K562 (cell line): ENCODE measurements around the gene SLC4A1. TPM values are rescaled to one million over a fixed set of nuclear protein-coding genes. Genes with fewer than 3 reads are reported as not detected.

ENCODE experiments used
- BCLAF1 ChIP-seq, 2 experiments: fragments of 450-650 bp in 1 of 2; IDR thresholded peaks; 2 replicates each; pipeline ENCODE4 v1.6.1; 2011 to 2017; ENCODE audit warnings: low read depth in 2 of 2, antibody characterized with exemption in 1 of 2, borderline replicate concordance in 1 of 2, low read length in 1 of 2, mild to moderate bottlenecking in 1 of 2, mixed read lengths in 1 of 2; ENCODE audit not compliant: control insufficient read depth in 1 of 2
- EP300 ChIP-seq: IDR thresholded peaks from 2 replicates; pipeline ENCODE4 v1.6.1; 2012; ENCODE audit warnings: low read length, improper control_type of control experiment
- FOXK1 ChIP-seq: sonication (generic); formaldehyde crosslinking; IDR thresholded peaks from 2 replicates; pipeline ENCODE4 v1.8.0; 2022; ENCODE audit warnings: missing genetic modification reagents, mild to moderate bottlenecking, borderline replicate concordance
- HMG20B ChIP-seq: fragments of 250-450 bp; sonication (Bioruptor Pico); IDR thresholded peaks from 2 replicates; pipeline ENCODE4 v1.5.0; 2021; ENCODE audit warnings: mild to moderate bottlenecking
- ID3 ChIP-seq, 2 experiments: fragments of 250-450 bp in 1 of 2; fragments of 450-650 bp in 1 of 2; sonication (Bioruptor Pico) in 1 of 2; IDR thresholded peaks; 2 replicates each; pipeline versions ENCODE4 v1.6.1 to v1.8.0; 2016 to 2021; ENCODE audit warnings: mild to moderate bottlenecking in 2 of 2, moderate library complexity in 2 of 2, missing compliant biosample characterization in 1 of 2, missing genetic modification characterization in 1 of 2
- JUNB ChIP-seq: fragments of 450-650 bp; formaldehyde crosslinking; conservative IDR thresholded peaks from 2 replicates; pipeline ENCODE4 v1.4.0; 2020; ENCODE audit warnings: mild to moderate bottlenecking
- KLF13 ChIP-seq: fragments of 450-650 bp; IDR thresholded peaks from 2 replicates; pipeline ENCODE4 v1.6.1; 2016; ENCODE audit warnings: missing genetic modification characterization, low read depth, mild to moderate bottlenecking, missing compliant biosample characterization, moderate library complexity, borderline replicate concordance
- MEIS2 ChIP-seq: fragments of 450-650 bp; IDR thresholded peaks from 2 replicates; pipeline ENCODE4 v1.6.1; 2014; ENCODE audit warnings: mild to moderate bottlenecking; ENCODE audit not compliant: partially characterized antibody
- MTA2 ChIP-seq: fragments of 450-650 bp; IDR thresholded peaks from 2 replicates; pipeline ENCODE4 v1.6.1; 2016; ENCODE audit warnings: low read depth
- MXD1 ChIP-seq: fragments of 250-450 bp; sonication (Bioruptor Pico); IDR thresholded peaks from 2 replicates; pipeline ENCODE4 v1.8.0; 2021; ENCODE audit warnings: borderline replicate concordance, mild to moderate bottlenecking, moderate library complexity; ENCODE audit not compliant: poor library complexity, severe bottlenecking
- PCBP1 ChIP-seq: fragments of 200-400 bp; formaldehyde crosslinking; IDR thresholded peaks from 2 replicates; pipeline ENCODE4 v1.6.1; 2018; ENCODE audit warnings: mild to moderate bottlenecking, low read depth, low read length; ENCODE audit not compliant: poor library complexity, severe bottlenecking
- RCOR1 ChIP-seq, 2 experiments: IDR thresholded peaks; 2 replicates each; pipeline ENCODE4 v1.6.1; 2012; ENCODE audit warnings: low read depth in 2 of 2, low read length in 2 of 2, borderline replicate concordance in 1 of 2, improper control_type of control experiment in 1 of 2
- RFX7 ChIP-seq: fragments of 250-450 bp; sonication (Bioruptor Pico); IDR thresholded peaks from 2 replicates; pipeline ENCODE4 v1.5.1; 2021; ENCODE audit warnings: mild to moderate bottlenecking
- TGIF2 ChIP-seq: sonication (generic); formaldehyde crosslinking; IDR thresholded peaks from 2 replicates; pipeline ENCODE4 v1.8.1; 2022; ENCODE audit warnings: mild to moderate bottlenecking, missing genetic modification reagents, moderate library complexity
- ZFPM2 ChIP-seq: fragments of 250-450 bp; sonication (Bioruptor Pico); IDR thresholded peaks from 2 replicates; pipeline ENCODE4 v1.5.1; 2022; ENCODE audit warnings: mild to moderate bottlenecking
- ZNF77 ChIP-seq: fragments of 250-450 bp; sonication (Bioruptor Pico); IDR thresholded peaks from 2 replicates; pipeline ENCODE4 v1.5.0; 2020
- ZNF780A ChIP-seq: fragments of 250-450 bp; sonication (Bioruptor Pico); IDR thresholded peaks from 2 replicates; pipeline ENCODE4 v1.5.0; 2021; ENCODE audit warnings: mild to moderate bottlenecking
- polyA plus RNA-seq, 8 experiments: library from polyadenylated mRNA; depleted of rRNA in 4 of 8; stranded (reverse) in 5 of 8; unstranded in 3 of 8; fragments of >200 nt; fragmentation: Nextera tagmentation in 2 of 8; fragmentation: Illumina TruSeq in 1 of 8; extraction: Ambion mirVana in 2 of 8; extraction: Trizol in 1 of 8; gene quantifications; 2 replicates each; pipeline versions ENCODE4 v1.2.1 to v1.2.3, GENCODE V29; 2011 to 2014; ENCODE audit warnings: inconsistent platforms in 1 of 8, missing spikeins in 1 of 8
- total RNA-seq, 7 experiments: library from RNA; depleted of rRNA in 6 of 7; stranded (reverse); fragments of >200 nt in 6 of 7; fragmentation: Illumina TruSeq in 2 of 7; extraction: Trizol in 2 of 7; gene quantifications; 2 replicates each; pipeline versions ENCODE4 v1.2.1 to v1.2.3, GENCODE V29; 2011 to 2021; ENCODE audit warnings: low replicate concordance in 1 of 7
- TF ChIP-seq, protein P1 (sequence below): fragments of 450-650 bp; formaldehyde crosslinking; conservative IDR thresholded peaks from 2 replicates; pipeline ENCODE4 v1.4.0; 2022; ENCODE audit warnings: mild to moderate bottlenecking, missing genetic modification characterization
- TF ChIP-seq, protein P2 (sequence below), 3 experiments: fragments of 200-800 bp in 1 of 3; sonication (Bioruptor generic) in 1 of 3; sonication (generic) in 1 of 3; formaldehyde crosslinking in 1 of 3; IDR thresholded peaks; 2 replicates each; pipeline versions ENCODE4 v1.6.1 to v1.8.0; 2016 to 2022; ENCODE audit warnings: mild to moderate bottlenecking in 2 of 3, missing compliant biosample characterization in 2 of 3, missing genetic modification characterization in 2 of 3, missing genetic modification reagents in 1 of 3

SLC4A1 gene
- total and polyA plus RNA-seq, 9 of the 15 experiments (the other 6 are each of a cell fraction or from before 2014, with no cell fraction given), result 0.14 to 1.00 (median 0.53) TPM

GRCh38 chr17:44213403-44214229 is 54.3 kb downstream of the SLC4A1 start (continued):
- TF ChIP-seq, protein P1, sequence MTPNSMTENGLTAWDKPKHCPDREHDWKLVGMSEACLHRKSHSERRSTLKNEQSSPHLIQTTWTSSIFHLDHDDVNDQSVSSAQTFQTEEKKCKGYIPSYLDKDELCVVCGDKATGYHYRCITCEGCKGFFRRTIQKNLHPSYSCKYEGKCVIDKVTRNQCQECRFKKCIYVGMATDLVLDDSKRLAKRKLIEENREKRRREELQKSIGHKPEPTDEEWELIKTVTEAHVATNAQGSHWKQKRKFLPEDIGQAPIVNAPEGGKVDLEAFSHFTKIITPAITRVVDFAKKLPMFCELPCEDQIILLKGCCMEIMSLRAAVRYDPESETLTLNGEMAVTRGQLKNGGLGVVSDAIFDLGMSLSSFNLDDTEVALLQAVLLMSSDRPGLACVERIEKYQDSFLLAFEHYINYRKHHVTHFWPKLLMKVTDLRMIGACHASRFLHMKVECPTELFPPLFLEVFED (CRISPR knock-in tag), result peak; percentile 98
- no peak for TF ChIP-seq ZNF780A
- TF ChIP-seq ID3 (CRISPR knock-in tag; IDR thresholded peaks at IDR 0.05), result no peak
- no peak for TF ChIP-seq ID3 (tag; IDR thresholded peaks at IDR 0.05)
- no peak for TF ChIP-seq MEIS2
- no peak for TF ChIP-seq KLF13 (tag)
- no peak for TF ChIP-seq ZNF77 (CRISPR knock-in tag)
- no peak for TF ChIP-seq FOXK1 (CRISPR knock-in tag)
- no peak for TF ChIP-seq MTA2
- TF ChIP-seq HMG20B (CRISPR knock-in tag), result no peak
- no peak for TF ChIP-seq ZFPM2 (CRISPR knock-in tag)
- no peak for TF ChIP-seq EP300
- no peak for TF ChIP-seq TGIF2 (CRISPR knock-in tag)
- no peak for TF ChIP-seq PCBP1
- TF ChIP-seq, protein P2, sequence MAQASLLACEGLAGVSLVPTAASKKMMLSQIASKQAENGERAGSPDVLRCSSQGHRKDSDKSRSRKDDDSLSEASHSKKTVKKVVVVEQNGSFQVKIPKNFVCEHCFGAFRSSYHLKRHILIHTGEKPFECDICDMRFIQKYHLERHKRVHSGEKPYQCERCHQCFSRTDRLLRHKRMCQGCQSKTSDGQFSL (CRISPR knock-in tag; IDR thresholded peaks at IDR 0.05), result no peak
- TF ChIP-seq, protein P2 (tag; IDR thresholded peaks at IDR 0.05), result no peak
- no peak for TF ChIP-seq RFX7 (CRISPR knock-in tag)
- no peak for TF ChIP-seq RCOR1 (IDR thresholded peaks at IDR 0.05; ENCODE audit: borderline replicate concordance in 1 of 2, low read depth in 2 of 2, low read length in 2 of 2)
- TF ChIP-seq JUNB (CRISPR knock-in tag), result no peak
- no peak for TF ChIP-seq MXD1 (CRISPR knock-in tag)
- TF ChIP-seq BCLAF1 (IDR thresholded peaks at IDR 0.05; ENCODE audit: borderline replicate concordance in 1 of 2, control insufficient read depth in 1 of 2, low read depth in 2 of 2, low read length in 1 of 2), result peak in 1 of 2 experiments; percentile 50; a peak in 1 of 4 replicates
